Stimulated activated CD4-positive, alpha-beta T cell treated with anti-CD3 and anti-CD28 coated beads, TNF-alpha, amount 100 ng/mL, for 4 hours (primary cell): Measurements from ENCODE around the gene MICALL1.

Experiments
- DNase-seq, 3 experiments: peaks; one replicate each; pipeline ENCODE4 v3.0.0-alpha.2; 2020; ENCODE audit warnings: low read depth in 3 of 3

MICALL1 gene

DNA sequence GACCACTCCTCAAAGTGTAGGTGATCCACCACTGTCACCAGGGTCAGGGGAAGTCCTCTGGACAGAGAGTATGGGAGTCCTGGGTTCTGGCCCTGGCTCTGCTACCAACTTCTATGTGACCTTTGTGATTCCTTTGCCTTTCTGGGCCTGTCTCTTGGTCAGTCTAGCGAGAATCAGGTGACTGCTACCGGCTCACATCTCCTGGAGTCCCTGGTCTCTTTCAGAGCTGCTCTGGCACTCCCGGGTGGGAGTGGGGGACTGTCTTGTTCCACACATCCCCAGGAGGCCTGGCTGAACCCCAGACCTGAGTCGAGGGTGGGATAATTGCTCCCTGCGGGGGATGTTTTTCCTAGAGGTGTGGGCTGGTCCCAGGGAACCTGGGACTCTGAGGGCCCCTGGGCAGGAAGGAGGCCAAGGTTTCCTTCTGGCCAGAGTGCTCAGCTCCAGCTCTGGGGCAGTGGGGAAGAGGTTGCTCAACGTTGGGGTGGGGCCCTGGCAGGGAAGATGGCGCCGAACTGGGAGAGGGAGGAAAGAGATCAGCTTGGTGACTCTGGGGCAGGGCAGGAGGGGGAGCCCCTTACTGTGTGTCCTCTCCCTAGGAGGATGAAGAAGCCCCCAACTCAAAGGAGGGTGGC, 76.2 kb downstream of the MICALL1 start:
- no peak for DNase-seq

DNA sequence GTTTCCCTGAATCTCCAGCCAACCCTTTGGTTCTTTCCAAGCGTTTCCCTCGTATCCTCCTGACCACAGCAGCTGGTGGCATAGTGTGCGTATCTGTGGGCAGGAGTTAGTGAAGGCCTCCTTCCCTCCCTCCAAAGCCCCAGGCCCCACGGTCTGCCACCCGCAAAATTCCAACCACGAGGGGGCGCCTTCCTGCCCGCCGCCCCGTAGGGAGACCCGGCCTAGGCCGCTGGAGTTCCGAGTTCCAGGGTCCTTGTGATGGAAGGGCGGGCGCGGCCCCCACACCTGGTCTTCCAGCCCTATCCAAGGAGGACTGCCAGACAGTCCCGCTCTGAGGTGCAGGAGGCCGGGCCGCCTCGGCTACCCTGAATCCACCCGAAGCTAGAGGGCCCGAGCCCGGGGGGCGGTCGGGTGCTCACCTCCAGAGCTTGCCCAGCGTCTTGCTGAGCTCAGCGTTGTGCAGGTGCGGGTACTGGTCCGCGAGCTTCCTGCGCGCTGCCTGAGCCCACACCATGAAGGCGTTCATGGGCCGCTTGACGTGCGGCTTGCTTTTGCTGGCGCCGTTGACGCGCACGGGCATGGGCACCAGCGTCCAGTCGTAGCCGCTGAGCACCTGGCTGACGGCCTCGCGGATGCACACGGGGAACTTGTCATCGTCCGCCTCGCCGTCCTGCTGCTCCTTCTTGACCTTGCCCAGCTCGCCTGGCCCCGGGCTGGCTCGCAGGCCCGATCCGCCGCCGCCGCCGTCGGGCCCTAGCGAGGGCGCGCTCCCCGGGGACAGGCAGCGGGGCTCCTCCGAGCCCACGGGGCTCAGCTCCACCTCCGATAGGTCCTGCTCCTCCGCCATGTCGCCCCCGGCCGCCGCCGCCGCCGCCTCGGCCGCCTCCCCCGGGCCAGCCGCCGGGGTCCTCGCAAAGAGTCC, 77.1 kb downstream of the MICALL1 start:
- DNase-seq: no peak

DNA sequence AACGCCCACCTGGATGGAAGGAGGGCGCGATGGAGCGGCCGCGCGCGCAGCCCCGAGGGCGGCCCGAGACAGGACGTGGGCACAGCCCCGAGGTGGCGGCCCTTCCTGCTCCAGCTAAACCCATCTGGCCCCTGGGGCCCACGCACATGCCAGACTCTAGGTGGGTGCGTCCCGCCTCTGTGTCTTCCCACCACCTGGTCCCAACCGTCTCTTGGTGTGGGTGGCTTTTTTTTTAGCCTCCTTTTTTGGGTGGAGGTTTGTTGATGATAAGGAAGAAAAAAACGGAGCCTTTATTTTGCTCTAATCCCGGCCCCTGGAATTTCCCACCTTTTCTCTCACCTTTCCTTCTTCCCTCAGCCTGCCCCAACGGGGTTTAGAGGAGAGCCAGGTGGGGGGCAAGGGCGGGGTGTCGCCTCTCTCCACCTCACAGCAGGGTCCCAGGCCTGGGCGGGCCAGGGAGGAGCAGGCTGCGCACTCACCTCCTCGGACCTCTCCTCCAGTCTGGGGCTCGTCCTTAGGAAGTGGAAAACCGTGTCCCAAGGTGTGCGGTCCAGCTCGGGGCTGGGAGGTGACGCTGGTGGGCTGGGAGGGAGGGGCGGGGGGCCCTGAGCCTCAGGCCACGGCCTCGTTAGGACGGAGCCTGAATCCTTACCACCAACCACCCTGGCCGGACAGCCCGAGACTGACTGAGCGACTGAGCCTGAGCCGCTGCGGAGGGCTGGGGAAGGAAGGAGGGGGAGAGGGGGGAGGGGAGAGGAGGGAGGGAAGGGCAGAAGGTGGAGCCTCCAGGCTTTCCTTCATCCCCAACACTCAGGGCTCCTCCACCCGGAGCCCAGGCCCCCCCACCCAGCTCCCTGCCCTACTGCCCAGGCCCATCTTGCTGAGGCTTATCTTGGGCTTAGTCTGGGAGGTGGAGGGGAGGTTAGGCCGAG, 78.0 kb downstream of the MICALL1 start, which contains the start of gene SOX10:
TSS of gene SOX10 (minus strand) at position 696 of the 932 bp plus-strand sequence. CDS start 771 bp downstream, outside the sequence.
- no peak for DNase-seq

DNA sequence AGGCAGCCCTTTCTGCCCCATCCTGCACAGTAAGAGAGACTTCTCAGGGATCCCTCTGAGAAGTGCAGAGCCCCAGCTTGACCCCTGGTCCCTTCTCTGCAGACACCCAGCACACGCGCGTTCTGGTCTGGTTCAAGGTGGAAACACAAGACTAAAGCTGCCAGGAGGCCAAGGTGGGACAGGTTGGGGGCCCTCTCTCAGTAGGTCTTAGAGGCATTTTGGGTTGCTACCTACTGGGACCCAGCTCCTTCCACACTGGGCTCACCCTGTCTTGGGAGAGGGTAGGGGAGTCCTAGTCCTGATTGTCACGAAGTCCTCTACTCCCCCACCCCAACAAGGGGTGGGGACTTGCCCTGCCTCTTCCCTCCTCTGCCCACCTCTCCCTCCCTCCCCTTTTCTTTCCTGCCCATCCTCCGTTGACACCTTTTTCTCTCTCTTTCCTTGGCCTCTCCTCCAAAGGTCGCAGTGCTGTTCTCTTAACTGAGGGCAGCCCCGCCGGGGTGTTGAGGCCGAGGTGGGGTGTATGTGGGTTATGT, 79.0 kb downstream of the MICALL1 start:
- DNase-seq: no peak

DNA sequence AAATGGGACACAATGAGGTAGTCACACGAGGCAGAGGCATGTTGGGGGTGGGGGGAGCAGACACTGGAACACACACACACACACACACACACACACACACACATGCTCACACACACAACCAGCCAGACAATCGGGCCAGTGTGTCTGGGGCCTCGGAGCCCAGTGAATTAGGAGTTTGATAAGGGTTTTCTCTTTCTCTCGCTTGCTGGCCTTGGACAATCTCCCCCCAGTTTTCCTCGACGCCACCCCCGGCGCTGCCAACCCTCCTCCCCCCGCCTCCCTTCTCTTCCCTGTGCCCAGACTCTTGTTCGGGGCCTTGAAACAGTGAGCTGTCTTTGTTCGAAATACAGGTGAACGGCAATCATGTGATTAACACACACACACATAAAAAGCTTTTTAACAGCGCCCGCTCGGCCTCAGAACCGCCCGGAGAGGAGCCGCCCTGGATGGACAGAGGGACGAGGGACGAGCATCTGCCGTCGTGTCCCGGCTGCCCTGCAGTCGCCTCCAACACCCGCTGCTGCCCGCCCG, 79.7 kb downstream of the MICALL1 start:
- DNase-seq: no peak

DNA sequence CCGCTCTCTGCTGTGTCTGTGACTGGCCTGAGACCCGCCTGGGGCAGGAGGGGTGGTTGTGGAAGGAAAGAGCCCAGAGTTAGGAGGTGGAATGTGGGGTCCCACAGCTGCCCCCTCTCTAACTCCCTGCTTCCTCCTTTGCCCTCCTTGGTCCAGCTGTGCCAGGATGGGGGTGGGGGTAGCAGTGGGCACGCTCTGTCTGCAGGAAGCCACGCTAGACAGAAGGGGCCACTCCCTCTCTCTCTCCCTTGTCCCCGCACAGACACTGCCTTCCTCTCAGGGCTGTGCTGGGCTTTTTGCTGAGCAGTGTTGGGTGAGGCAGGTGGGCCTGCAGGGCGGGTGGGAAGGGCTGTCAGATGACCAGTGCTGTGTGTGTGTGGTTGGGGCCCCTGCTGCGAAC, 80.3 kb downstream of the MICALL1 start:
- DNase-seq: no peak

DNA sequence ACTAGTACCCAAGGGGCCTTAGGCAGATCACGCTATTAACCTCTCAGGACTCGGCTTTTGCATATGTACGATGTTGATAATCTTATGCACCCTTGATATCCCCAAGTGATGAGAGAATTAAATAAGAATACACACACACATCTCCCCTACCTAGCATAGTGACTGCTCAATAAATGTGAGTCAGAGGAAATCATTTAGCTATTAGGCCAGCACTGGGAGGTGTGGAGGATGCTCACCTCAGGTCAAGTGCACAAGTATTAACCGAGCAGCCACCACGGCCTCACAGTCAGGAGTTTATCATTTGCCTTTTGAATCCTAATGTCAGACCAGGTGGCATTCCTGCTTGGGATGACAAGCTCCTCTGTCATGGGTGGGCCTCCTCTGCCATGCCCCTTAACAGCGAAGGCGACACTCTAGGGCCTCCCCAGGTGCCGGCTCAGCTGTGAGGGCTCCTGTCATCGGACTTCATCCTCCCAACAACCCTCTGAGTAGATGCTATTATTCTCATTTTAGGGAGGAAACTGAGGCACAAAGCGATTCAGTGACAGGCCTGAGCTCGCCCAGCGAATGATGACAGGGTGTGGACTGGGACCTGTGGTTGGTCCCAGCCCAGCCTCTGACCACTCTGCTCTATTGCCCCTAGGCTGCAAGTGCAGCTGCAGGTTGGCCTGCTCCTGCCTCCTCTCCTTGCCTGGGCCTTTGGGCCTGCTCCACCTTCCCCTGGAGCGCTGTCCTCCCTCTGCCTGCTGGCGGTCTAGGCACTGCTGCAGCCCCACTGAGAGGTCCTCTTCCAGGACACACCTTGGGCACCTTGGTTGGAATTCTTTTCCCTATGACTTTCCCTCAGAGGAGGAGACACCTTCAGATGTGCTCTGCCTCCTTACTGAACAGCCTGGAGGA, 83.3 kb downstream of the MICALL1 start:
- no peak for DNase-seq

DNA sequence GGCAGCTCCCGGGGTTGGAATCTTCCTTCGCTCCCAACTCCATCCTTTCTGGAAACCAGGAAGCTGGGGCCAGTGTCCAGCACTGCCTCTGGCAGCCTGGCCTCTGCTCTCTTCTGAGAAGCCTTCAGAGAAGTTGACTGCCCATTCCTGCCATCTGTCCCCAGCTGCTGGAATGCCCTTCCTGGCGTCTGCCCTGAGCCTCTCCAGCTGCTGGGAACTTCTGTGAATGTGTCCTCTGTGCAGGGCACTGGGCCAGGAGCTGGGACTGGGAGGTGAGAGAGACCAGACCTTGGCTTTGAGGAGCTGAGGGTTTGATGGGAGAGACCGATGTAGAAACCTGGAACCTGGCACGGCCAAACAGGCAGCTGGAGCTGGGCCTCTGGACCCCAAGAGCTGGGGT, 84.2 kb downstream of the MICALL1 start:
- DNase-seq: no peak

DNA sequence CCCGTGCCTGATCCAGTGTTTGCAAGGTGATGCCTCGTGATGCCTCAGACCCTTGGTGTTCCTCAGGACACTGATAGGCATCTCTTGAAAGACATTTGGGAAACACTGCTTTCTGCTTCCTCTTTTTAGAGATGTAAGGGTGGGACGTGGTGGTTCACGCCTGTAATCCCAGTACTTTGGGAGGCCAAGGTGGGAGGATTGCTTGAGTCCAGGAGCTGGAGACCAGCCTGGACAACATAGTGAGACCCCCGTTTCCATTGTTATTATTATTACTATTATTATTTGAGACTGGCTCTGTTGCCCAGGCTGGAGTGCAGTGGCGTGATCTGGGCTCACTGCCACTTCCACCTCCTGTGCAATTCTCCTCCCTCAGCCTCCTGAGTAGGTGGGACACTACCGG, 84.8 kb downstream of the MICALL1 start:
- no peak for DNase-seq

DNA sequence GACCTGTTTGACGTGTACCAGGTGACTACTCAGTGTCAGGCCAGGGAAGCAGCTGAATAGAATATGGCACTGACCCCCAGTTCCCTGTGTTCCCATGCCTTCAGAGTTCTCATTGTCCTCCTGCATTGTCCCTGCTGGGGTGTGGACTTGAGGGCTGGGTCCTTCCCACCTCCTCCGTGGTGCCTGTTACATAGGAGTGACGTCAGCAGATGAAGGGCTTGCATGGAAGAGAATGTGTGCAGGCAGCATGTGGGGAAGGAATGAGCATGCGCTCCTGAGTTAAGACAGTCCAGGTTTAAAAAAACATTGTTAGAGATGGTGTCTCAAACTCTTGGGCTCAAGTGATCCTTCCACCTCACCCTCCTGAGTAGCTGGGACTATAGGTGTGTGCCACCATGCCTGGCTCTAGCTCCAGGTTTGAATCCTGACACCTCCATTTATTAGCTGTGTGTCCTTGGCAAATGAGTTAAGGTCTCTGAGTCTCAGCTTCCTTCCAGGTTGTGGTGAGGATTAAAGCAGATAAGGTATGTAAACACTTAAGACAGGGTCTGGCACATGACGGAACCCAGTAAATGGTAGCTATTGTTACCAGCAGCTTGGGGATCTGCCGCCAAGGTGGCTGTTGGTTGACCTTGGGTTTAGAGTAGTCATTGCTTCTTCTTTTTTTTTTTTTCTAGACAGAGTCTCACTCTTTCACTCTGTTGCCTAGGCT, 85.8 kb downstream of the MICALL1 start:
- DNase-seq: no peak
